SH-SY5Y (cell line): ENCODE results near the gene THAP8.

Experiments
- GATA2 ChIP-seq: IDR thresholded peaks from 2 replicates; pipeline ENCODE4 v1.6.1; 2011; ENCODE audit warnings: mild to moderate bottlenecking, low read depth, low read length
- GATA3 ChIP-seq: IDR thresholded peaks from 2 replicates; pipeline ENCODE4 v1.6.1; 2011; ENCODE audit warnings: low read depth, mild to moderate bottlenecking, low read length, moderate library complexity

- TF ChIP-seq GATA3: no peak
- no peak for TF ChIP-seq GATA2
Measured at GRCh38 chr19:36025541-36025940, 28.5 kb downstream of the THAP8 start.
